H1 (cell line): ENCODE data around the gene HNRNPA3. TPM values are rescaled to one million over a fixed set of nuclear protein-coding genes. Genes with fewer than 3 reads are reported as not detected.

ENCODE experiments used
- CTCF ChIA-PET: fragments of 300-600 bp; sonication (Branson Sonifier 250); formaldehyde crosslinking; loops from one replicate; lab custom pipeline; 2021; ENCODE audit not compliant: partially characterized antibody; lab: Charles Lee
- POLR2A ChIA-PET: fragments of 300-600 bp; sonication (Branson Sonifier 250); formaldehyde crosslinking; loops from one replicate; lab custom pipeline; 2021; ENCODE audit warnings: inconsistent platforms; ENCODE audit not compliant: partially characterized antibody; lab: Charles Lee
- DNase-seq, 2 experiments: peaks; one replicate each; pipeline versions ENCODE4 v3.0.0 to v3.0.0-alpha.2; 2010 to 2022; ENCODE audit warnings: low spot score in 2 of 2, low read depth in 1 of 2, mixed read lengths in 1 of 2
- FAIRE-seq: peaks from 2 replicates; lab custom pipeline; 2011; peaks lifted over from hg19 to GRCh38; lab: Jason Lieb, UNC
- H2AFZ ChIP-seq: 2 replicates; pipeline ENCODE4 v1.8.1; 2012; ENCODE audit warnings: low read length, inconsistent platforms
- H2AK5ac ChIP-seq: 2 replicates; pipeline ENCODE4 v1.6.1; 2013; ENCODE audit warnings: low read depth, low read length
- H2BK120ac ChIP-seq: replicated peaks from 2 replicates; pipeline ENCODE3; 2013; ENCODE audit warnings: low read depth, low read length, inconsistent platforms
- H2BK12ac ChIP-seq: 2 replicates; pipeline ENCODE4 v1.6.1; 2013; ENCODE audit warnings: low read depth, low read length
- H2BK15ac ChIP-seq: 2 replicates; pipeline ENCODE4 v1.6.1; 2013; ENCODE audit warnings: low read length
- H2BK20ac ChIP-seq: 2 replicates; pipeline ENCODE4 v1.6.1; 2013; ENCODE audit warnings: low read length
- H2BK5ac ChIP-seq: 2 replicates; pipeline ENCODE4 v1.6.1; 2013; ENCODE audit warnings: low read depth, low read length
- H3K14ac ChIP-seq: 2 replicates; pipeline ENCODE4 v1.6.1; 2013; ENCODE audit warnings: inconsistent platforms; ENCODE audit not compliant: insufficient read length
- H3K18ac ChIP-seq: 2 replicates; pipeline ENCODE4 v1.6.1; 2013; ENCODE audit warnings: low read length; ENCODE audit errors: extremely low read depth
- H3K23ac ChIP-seq: 2 replicates; pipeline ENCODE4 v1.6.1; 2013; ENCODE audit warnings: inconsistent platforms; ENCODE audit not compliant: insufficient read length
- H3K23me2 ChIP-seq: 2 replicates; pipeline ENCODE4 v1.6.1; 2013; ENCODE audit warnings: low read depth, low read length
- H3K27ac ChIP-seq: 2 replicates; pipeline ENCODE4 v1.6.1; 2011; ENCODE audit warnings: low read depth, low read length, inconsistent platforms
- H3K27me3 ChIP-seq, 4 experiments: replicated peaks in 1 of 4; 1 replicate in 1 of 4; 2 replicates in 3 of 4; pipeline versions ENCODE4 v1.6.1 to v1.8.1; 2011 to 2013; ENCODE audit warnings: low read length in 3 of 4, mild to moderate bottlenecking in 3 of 4, inconsistent platforms in 2 of 4, mixed read lengths in 2 of 4, moderate library complexity in 1 of 4; ENCODE audit not compliant: control insufficient read depth in 3 of 4, insufficient read depth in 3 of 4; ENCODE audit errors: extremely low read depth in 1 of 4
- H3K36me3 ChIP-seq, 4 experiments: 2 replicates each; pipeline versions ENCODE4 v1.6.1 to v1.8.1; 2011 to 2013; ENCODE audit warnings: mild to moderate bottlenecking in 4 of 4, low read length in 3 of 4, moderate library complexity in 2 of 4, control low read depth in 1 of 4, inconsistent platforms in 1 of 4; ENCODE audit not compliant: insufficient read depth in 4 of 4, control insufficient read depth in 2 of 4
- H3K4ac ChIP-seq: replicated peaks from 2 replicates; pipeline ENCODE3; 2013; ENCODE audit warnings: low read length, low read depth, mixed read lengths, inconsistent platforms; ENCODE audit not compliant: insufficient read length
- H3K4me1 ChIP-seq, 4 experiments: replicated peaks in 1 of 4; 1 replicate in 1 of 4; 2 replicates in 3 of 4; pipeline versions ENCODE4 v1.6.1 to v1.8.1; 2011 to 2013; ENCODE audit warnings: low read length in 3 of 4, inconsistent platforms in 2 of 4, mixed read lengths in 1 of 4; ENCODE audit not compliant: insufficient read depth in 4 of 4, control insufficient read depth in 3 of 4
- H3K4me2 ChIP-seq, 2 experiments: 2 replicates each; pipeline versions ENCODE4 v1.6.1 to v1.8.1; 2011 to 2013; ENCODE audit warnings: low read depth in 2 of 2, low read length in 2 of 2, control low read depth in 1 of 2, inconsistent platforms in 1 of 2, mild to moderate bottlenecking in 1 of 2; ENCODE audit not compliant: insufficient read depth in 1 of 2
- H3K4me3 ChIP-seq, 4 experiments: fragments of 200-600, 300-600 bp in 1 of 4; sonication (generic), shearing (Covaris generic), sonication (Bioruptor Twin) in 1 of 4; 2 replicates each; pipeline versions ENCODE4 v1.5.1 to v1.8.1; 2011 to 2016; ENCODE audit warnings: low read length in 4 of 4, low read depth in 3 of 4, control low read depth in 2 of 4, inconsistent platforms in 2 of 4, mild to moderate bottlenecking in 2 of 4, mixed read lengths in 1 of 4, moderate library complexity in 1 of 4; ENCODE audit not compliant: insufficient read depth in 2 of 4; ENCODE audit errors: extremely low read depth in 1 of 4
- H3K56ac ChIP-seq: replicated peaks from 2 replicates; pipeline ENCODE3; 2013; ENCODE audit warnings: low read depth, mild to moderate bottlenecking, mixed read lengths, low read length, inconsistent platforms; ENCODE audit not compliant: insufficient read length
- H3K79me1 ChIP-seq: 2 replicates; pipeline ENCODE4 v1.6.1; 2013; ENCODE audit warnings: low read depth, low read length, control low read depth
- H3K79me2 ChIP-seq, 2 experiments: 2 replicates each; pipeline versions ENCODE4 v1.6.1 to v1.8.1; 2012 to 2013; ENCODE audit warnings: low read length in 2 of 2, mild to moderate bottlenecking in 2 of 2, inconsistent platforms in 1 of 2; ENCODE audit not compliant: insufficient read depth in 2 of 2, control insufficient read depth in 1 of 2
- H3K9ac ChIP-seq, 4 experiments: replicated peaks in 1 of 4; 1 replicate in 1 of 4; 2 replicates in 3 of 4; pipeline versions ENCODE4 v1.6.1 to v1.8.1; 2011 to 2013; ENCODE audit warnings: low read depth in 3 of 4, low read length in 3 of 4, control low read depth in 2 of 4, mild to moderate bottlenecking in 2 of 4, moderate library complexity in 2 of 4, inconsistent platforms in 1 of 4; ENCODE audit errors: extremely low read depth in 1 of 4
- H3K9me3 ChIP-seq, 2 experiments: 2 replicates each; pipeline versions ENCODE4 v1.6.1 to v1.8.1; 2012 to 2013; ENCODE audit warnings: mild to moderate bottlenecking in 2 of 2, moderate library complexity in 2 of 2, control low read depth in 1 of 2, inconsistent platforms in 1 of 2, low read depth in 1 of 2, low read length in 1 of 2, mixed read lengths in 1 of 2; ENCODE audit not compliant: insufficient read depth in 2 of 2
- H4K20me1 ChIP-seq, 2 experiments: replicated peaks in 1 of 2; 2 replicates each; pipeline versions ENCODE3 to v1.8.1; 2011 to 2013; ENCODE audit warnings: inconsistent platforms in 2 of 2, low read length in 2 of 2, mild to moderate bottlenecking in 1 of 2; ENCODE audit not compliant: insufficient read depth in 2 of 2, control insufficient read depth in 1 of 2
- H4K5ac ChIP-seq: 2 replicates; pipeline ENCODE4 v1.6.1; 2013; ENCODE audit warnings: low read length, low read depth, mixed read lengths, inconsistent platforms; ENCODE audit not compliant: insufficient read length
- H4K8ac ChIP-seq: 2 replicates; pipeline ENCODE4 v1.8.0; 2013; ENCODE audit warnings: mild to moderate bottlenecking, moderate library complexity, low read length, inconsistent platforms; ENCODE audit not compliant: insufficient read depth; ENCODE audit errors: extremely low read depth
- H4K91ac ChIP-seq: replicated peaks from 2 replicates; pipeline ENCODE3; 2013; ENCODE audit warnings: low read length, mixed read lengths, inconsistent platforms; ENCODE audit not compliant: insufficient read length
- BCL11A ChIP-seq, 2 experiments: IDR thresholded peaks; one replicate each; pipeline ENCODE4 v1.6.1; 2011; ENCODE audit warnings: low read depth in 2 of 2, low read length in 2 of 2, mild to moderate bottlenecking in 2 of 2
- CBX8 ChIP-seq: fragments of 300-800, 300-1000 bp; sonication (generic); IDR thresholded peaks from 2 replicates; pipeline ENCODE4 v1.7.1; 2016; ENCODE audit warnings: low read depth, low read length, borderline replicate concordance
- EZH2 ChIP-seq: fragments of 200-600 bp; sonication (generic); IDR thresholded peaks from 2 replicates; pipeline ENCODE4 v1.7.1; 2012; ENCODE audit warnings: low read depth, mild to moderate bottlenecking, moderate library complexity, low read length, inconsistent platforms; ENCODE audit not compliant: severe bottlenecking
- FOSL1 ChIP-seq: IDR thresholded peaks from 2 replicates; pipeline ENCODE4 v1.6.1; 2011; ENCODE audit warnings: mild to moderate bottlenecking, low read depth, low read length, moderate library complexity; ENCODE audit not compliant: insufficient read depth
- HDAC2 ChIP-seq, 2 experiments: fragments of 300-600 bp in 1 of 2; sonication (generic) in 1 of 2; IDR thresholded peaks; 2 replicates each; pipeline ENCODE4 v1.6.1; 2011 to 2012; ENCODE audit warnings: low read depth in 2 of 2, low read length in 2 of 2, mild to moderate bottlenecking in 2 of 2, moderate library complexity in 2 of 2, borderline replicate concordance in 1 of 2, inconsistent platforms in 1 of 2
- JUN ChIP-seq: IDR thresholded peaks from 2 replicates; pipeline ENCODE4 v1.6.1; 2011; ENCODE audit warnings: low read depth, mild to moderate bottlenecking, improper control_type of control experiment, low read length
- JUND ChIP-seq: IDR thresholded peaks from 2 replicates; pipeline ENCODE4 v1.6.1; 2011; ENCODE audit warnings: mild to moderate bottlenecking, improper control_type of control experiment, low read length
- MAFK ChIP-seq: IDR thresholded peaks from 2 replicates; pipeline ENCODE4 v1.6.1; 2012; ENCODE audit warnings: low read depth, mild to moderate bottlenecking, improper control_type of control experiment, low read length
- NANOG ChIP-seq: IDR thresholded peaks from 2 replicates; pipeline ENCODE4 v1.6.1; 2011; ENCODE audit warnings: low read length, low read depth, mild to moderate bottlenecking, inconsistent platforms; ENCODE audit not compliant: insufficient read depth, poor library complexity, severe bottlenecking
- PHF8 ChIP-seq: fragments of 200-600 bp; sonication (generic); conservative IDR thresholded peaks from 2 replicates; pipeline ENCODE4 v1.7.1; 2012; ENCODE audit warnings: low read depth, mild to moderate bottlenecking, inconsistent platforms, low read length, moderate library complexity
- POU5F1 ChIP-seq: IDR thresholded peaks from 2 replicates; pipeline ENCODE4 v1.6.1; 2011; ENCODE audit warnings: low read depth, mild to moderate bottlenecking, low read length, moderate library complexity
- YY1 ChIP-seq: IDR thresholded peaks from 2 replicates; pipeline ENCODE4 v1.6.1; 2011; ENCODE audit warnings: low read depth, mild to moderate bottlenecking, low read length
- WGBS, 2 experiments: shearing (Covaris generic) in 1 of 2; methylation state at CpG; one replicate each; pipeline versions ENCODE4 v1.1.6 to v1.1.7; 2013 to 2015; ENCODE audit warnings: low lambda C conversion rate in 2 of 2, mixed read lengths in 2 of 2, inconsistent platforms in 1 of 2, low coverage in 1 of 2, missing lambda C conversion rate in 1 of 2; ENCODE audit not compliant: insufficient replicate concordance in 2 of 2, insufficient coverage in 1 of 2, insufficient read length in 1 of 2; ENCODE audit errors: extremely low coverage in 1 of 2, missing lambda C conversion rate in 1 of 2; 5-methylcytosine and 5-hydroxymethylcytosine counted together
- polyA plus RNA-seq, 7 experiments: library from polyadenylated mRNA; depleted of rRNA in 3 of 7; stranded (reverse) in 5 of 7; unstranded in 2 of 7; fragments of >200 nt in 5 of 7; fragments of 200-250 nt in 2 of 7; gene quantifications; 1 replicate in 5 of 7; 2 replicates in 1 of 7; 4 replicates in 1 of 7; pipeline versions ENCODE4 v1.2.1 to v1.2.3, GENCODE V29; 2011 to 2013; ENCODE audit warnings: missing spikeins in 2 of 7, mixed read lengths in 2 of 7
- total RNA-seq: library from RNA; stranded (reverse); fragmentation: NEBNext Ultra II Directional; extraction: Animal tissue kit (Norgen Biotek cat#: 25700); gene quantifications from 2 replicates; pipeline ENCODE4 v1.2.1, GENCODE V29; 2021

The HNRNPA3 gene
- total and polyA plus RNA-seq, 2 of the 8 experiments (the other 6 are each of a cell fraction or from before 2014, with no cell fraction given), result 66.1 to 408 TPM

GRCh38 chr2:177204417-177204816 is 8.2 kb upstream of the HNRNPA3 start:
- no peak overlapping the region for H2BK15ac ChIP-seq
- H3K4ac ChIP-seq, result no peak overlapping the region
- no peak overlapping the region for H2AK5ac ChIP-seq
- H3K79me2 ChIP-seq, result peaks cover 0 to 2% of the 10 kb centered on the region in 2 experiments; a peak in 1 of 4 replicates
- H3K79me1 ChIP-seq, result no peaks in the 10 kb centered on the region
- no peak for DNase-seq
- ChIA-PET POLR2A (interaction anchor here (0.5 to 10.4 kb wide), 7 partner anchors 9 to 88 kb away, joined by 3 to 102 read pairs (median 5); partner anchors contain the start of genes HNRNPA3 and NFE2L2), CTCF (interaction anchor here (1.0 to 1.9 kb wide), 3 partner anchors 8 to 40 kb away, joined by 3 to 9 read pairs (median 7); no protein-coding TSS in a partner anchor)
- peaks cover 1% of the 10 kb centered on the region; the same call in 1 of the 2 replicates for H3K23me2 ChIP-seq
- TF ChIP-seq BCL11A (IDR thresholded peaks at IDR 0.05; ENCODE audit: low read depth in 2 of 2, low read length in 2 of 2) (no peak), JUND (no peak), NANOG (peak; percentile 74), FOSL1 (no peak), PHF8 (no peak), YY1 (no peak), EZH2 (no peak), CBX8 (no peak), HDAC2 (IDR thresholded peaks at IDR 0.05; ENCODE audit: borderline replicate concordance in 1 of 2, low read depth in 2 of 2, low read length in 2 of 2) (peak in 1 of 2 experiments; percentile 82; a peak in 1 of 4 replicates), JUN (no peak), MAFK (no peak), POU5F1 (peak; percentile 40; the same call in 1 of the 2 replicates)
- H2BK20ac ChIP-seq, result no peak overlapping the region
- H3K9ac ChIP-seq, result no peak overlapping the region
- no peak overlapping the region for H2BK120ac ChIP-seq
- H2AFZ ChIP-seq, result no peak overlapping the region
- peaks cover 2 to 11% (median 9%) of the 10 kb centered on the region in 4 experiments; a peak in 5 of 7 replicates for H3K4me1 ChIP-seq
- no peaks in the 10 kb centered on the region for H3K36me3 ChIP-seq
- H3K4me2 ChIP-seq, result peak overlapping the region; percentile 36 to 48; a peak in 3 of 4 replicates
- no peaks in the 10 kb centered on the region; a peak in 1 of 7 replicates for H3K27me3 ChIP-seq
- H3K23ac ChIP-seq, result no peak overlapping the region
- no peak overlapping the region for H3K56ac ChIP-seq
- H4K91ac ChIP-seq, result no peak overlapping the region
- no peak overlapping the region for H3K18ac ChIP-seq
- no peak overlapping the region for H2BK12ac ChIP-seq
- no peak overlapping the region for H3K14ac ChIP-seq
- peaks cover 0 to 1% of the 10 kb centered on the region in 2 experiments for H4K20me1 ChIP-seq
- WGBS, 2 experiments, result 33% methylated on average over 3 of the region's 3 CpGs; no CpG with 5 or more reads in 1 of the 2 experiments
- H3K4me3 ChIP-seq, result peak overlapping the region in 1 of 4 experiments; percentile 35; a peak in 1 of 8 replicates
- H3K9me3 ChIP-seq, result no peaks in the 10 kb centered on the region
- no peak for FAIRE-seq
- H4K8ac ChIP-seq, result no peak overlapping the region
- H3K27ac ChIP-seq, result no peak overlapping the region
- H4K5ac ChIP-seq, result peak overlapping the region; percentile 1
- H2BK5ac ChIP-seq, result no peak overlapping the region
